Esophagus muscularis mucosa (tissue), 4 donors: ENCODE data around the gene ACTMAP. TPM values are rescaled to one million over a fixed set of nuclear protein-coding genes. Genes with fewer than 3 reads are reported as not detected.

Experiments used
- DNase-seq: peaks from one replicate; pipeline ENCODE4 v3.0.0-alpha.2; 2017; ENCODE audit errors: extremely low spot score
- H3K27ac ChIP-seq, 4 donors: fragments of 200-600 bp; sonication (generic); replicated peaks in 1 of 4; 1 replicate in 3 of 4; 2 replicates in 1 of 4; pipeline ENCODE4 v1.5.1; 2016 to 2019; ENCODE audit warnings: mild to moderate bottlenecking in 1 of 4
- H3K27me3 ChIP-seq, 4 donors: fragments of 200-600 bp; sonication (generic); one replicate each; pipeline versions ENCODE4 v1.5.1 to v1.6.0; 2016 to 2019
- H3K36me3 ChIP-seq, 4 donors: fragments of 200-600 bp; sonication (generic); one replicate each; pipeline ENCODE4 v1.5.1; 2016 to 2019
- H3K4me1 ChIP-seq, 4 donors: fragments of 200-600 bp; sonication (generic); one replicate each; pipeline ENCODE4 v1.5.1; 2016 to 2019
- H3K4me3 ChIP-seq, 4 donors: fragments of 200-600 bp; sonication (generic); 1 replicate in 2 of 4; 2 replicates in 2 of 4; pipeline ENCODE4 v1.5.1; 2016 to 2019; ENCODE audit warnings: mild to moderate bottlenecking in 4 of 4, moderate library complexity in 1 of 4
- H3K9me3 ChIP-seq, 4 donors: fragments of 200-600 bp; sonication (generic); 1 replicate in 3 of 4; 2 replicates in 1 of 4; pipeline ENCODE4 v1.5.1; 2016 to 2019
- EP300 ChIP-seq: sonication (generic); formaldehyde crosslinking; IDR thresholded peaks from one replicate; pipeline ENCODE4 v1.6.1; 2017; ENCODE audit warnings: antibody characterized with exemption
- POLR2A ChIP-seq: fragments of 450-650 bp; IDR thresholded peaks from one replicate; pipeline ENCODE4 v1.6.1; 2017; ENCODE audit warnings: antibody characterized with exemption, moderate library complexity, mild to moderate bottlenecking, low read depth
- POLR2AphosphoS5 ChIP-seq, 2 donors: sonication (generic); formaldehyde crosslinking; IDR thresholded peaks; one replicate each; pipeline ENCODE4 v1.6.1; 2017; ENCODE audit warnings: antibody characterized with exemption in 2 of 2
- WGBS: methylation state at CpG from one replicate; pipeline ENCODE4 v1.1.5; 2018; 5-methylcytosine and 5-hydroxymethylcytosine counted together
- intact Hi-C: fragments of 100-400 bp; cut with DNase I; formaldehyde crosslinking; loops from one replicate; pipeline ENCODE4 v1.15.1; 2023
- small RNA-seq, 3 donors: library from RNA; depleted of rRNA; stranded (forward); fragments of <200 nt; gene quantifications; one replicate each; pipeline ENCODE3, GENCODE V24; 2016
- total RNA-seq, 4 donors: library from RNA; depleted of rRNA; stranded (reverse); fragments of >200 nt; gene quantifications; one replicate each; pipeline versions ENCODE4 v1.1.0 to v1.2.1, GENCODE V29; 2016
- TF ChIP-seq, protein P1 (sequence below), 3 experiments: fragments of 200-600 bp in 2 of 3; fragments of 450-650 bp in 1 of 3; sonication (generic) in 2 of 3; IDR thresholded peaks; one replicate each; pipeline ENCODE4 v1.5.1; 2017 to 2019; ENCODE audit warnings: antibody characterized with exemption in 3 of 3, mild to moderate bottlenecking in 2 of 3, moderate library complexity in 1 of 3

Gene ACTMAP
- total RNA-seq, 4 donors from 2014 or later: 1.7 to 4.6 (median 3.7) TPM

GRCh38 chr19:40693150-40693788 lies 57.0 kb downstream of the ACTMAP start:
- WGBS: 87% methylated on average over 9 of the region's 11 CpGs
- no peak for DNase-seq
- Histone ChIP-seq H3K27ac (peak overlapping the region in 1 of 4 donors; percentile 94), H3K4me1 (peaks cover 15 to 36% (median 35%) of the 10 kb centered on the region in 4 donors), H3K9me3 (no peaks in the 10 kb centered on the region), H3K27me3 (peaks cover 0 to 3% (median 0%) of the 10 kb centered on the region in 4 donors), H3K36me3 (peaks cover 14 to 62% (median 51%) of the 10 kb centered on the region in 4 donors), H3K4me3 (no peak overlapping the region)
- no peak for TF ChIP-seq POLR2AphosphoS5 (IDR thresholded peaks at IDR 0.05)
- TF ChIP-seq, protein P1, sequence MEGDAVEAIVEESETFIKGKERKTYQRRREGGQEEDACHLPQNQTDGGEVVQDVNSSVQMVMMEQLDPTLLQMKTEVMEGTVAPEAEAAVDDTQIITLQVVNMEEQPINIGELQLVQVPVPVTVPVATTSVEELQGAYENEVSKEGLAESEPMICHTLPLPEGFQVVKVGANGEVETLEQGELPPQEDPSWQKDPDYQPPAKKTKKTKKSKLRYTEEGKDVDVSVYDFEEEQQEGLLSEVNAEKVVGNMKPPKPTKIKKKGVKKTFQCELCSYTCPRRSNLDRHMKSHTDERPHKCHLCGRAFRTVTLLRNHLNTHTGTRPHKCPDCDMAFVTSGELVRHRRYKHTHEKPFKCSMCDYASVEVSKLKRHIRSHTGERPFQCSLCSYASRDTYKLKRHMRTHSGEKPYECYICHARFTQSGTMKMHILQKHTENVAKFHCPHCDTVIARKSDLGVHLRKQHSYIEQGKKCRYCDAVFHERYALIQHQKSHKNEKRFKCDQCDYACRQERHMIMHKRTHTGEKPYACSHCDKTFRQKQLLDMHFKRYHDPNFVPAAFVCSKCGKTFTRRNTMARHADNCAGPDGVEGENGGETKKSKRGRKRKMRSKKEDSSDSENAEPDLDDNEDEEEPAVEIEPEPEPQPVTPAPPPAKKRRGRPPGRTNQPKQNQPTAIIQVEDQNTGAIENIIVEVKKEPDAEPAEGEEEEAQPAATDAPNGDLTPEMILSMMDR (IDR thresholded peaks at IDR 0.05): no peak
- no peak for TF ChIP-seq POLR2A
- TF ChIP-seq EP300: no peak
- intact Hi-C loops: no loop called here

GRCh38 chr19:40692212-40692551 lies 58.1 kb downstream of the ACTMAP start:
- TF ChIP-seq POLR2A: no peak
- TF ChIP-seq, protein P1 (IDR thresholded peaks at IDR 0.05): no peak
- Histone ChIP-seq H3K27me3 (peaks cover 0 to 3% (median 0%) of the 10 kb centered on the region in 4 donors), H3K4me1 (peaks cover 15 to 47% (median 45%) of the 10 kb centered on the region in 4 donors), H3K36me3 (peaks cover 14 to 54% (median 48%) of the 10 kb centered on the region in 4 donors), H3K9me3 (no peaks in the 10 kb centered on the region), H3K27ac (peak overlapping the region; percentile 87 to 94 (median 90)), H3K4me3 (no peak overlapping the region)
- DNase-seq: no peak
- intact Hi-C loops: no loop called here
- 62% methylated on average over 3 of the region's 14 CpGs for WGBS

GRCh38 chr19:40691421-40692211 lies 58.7 kb downstream of the ACTMAP start:
- H3K9me3 ChIP-seq: no peaks in the 10 kb centered on the region
- no peak for TF ChIP-seq EP300
- no peak for TF ChIP-seq POLR2AphosphoS5 (IDR thresholded peaks at IDR 0.05)
- TF ChIP-seq, protein P1 (IDR thresholded peaks at IDR 0.05): no peak
- TF ChIP-seq POLR2A: no peak
- H3K27ac ChIP-seq: peak overlapping the region; percentile 87 to 94 (median 90)
- WGBS: 84% methylated on average over 12 of the region's 24 CpGs
- intact Hi-C loops: no loop called here
- peaks cover 0 to 3% (median 0%) of the 10 kb centered on the region in 4 donors for H3K27me3 ChIP-seq
- H3K36me3 ChIP-seq: peaks cover 8 to 54% (median 48%) of the 10 kb centered on the region in 4 donors
- no peak for DNase-seq
- peaks cover 15 to 53% (median 49%) of the 10 kb centered on the region in 4 donors for H3K4me1 ChIP-seq
- peak overlapping the region; percentile 74 to 94 (median 88) for H3K4me3 ChIP-seq

Small RNA genes lying within 50 kb of the gene (small RNA-seq; reads per million reads assigned to genes)
- gene RNU6-195P: 0 reads per million in 3 donors

Other genes with a start within 250 kb of the ACTMAP start
- 10 to 100 TPM; 39.5 to 82.7 (median 52.7) TPM for gene SHKBP1, start 173.6 kb downstream of the ACTMAP start, total RNA-seq
- gene LTBP4, start 149.1 kb downstream of the ACTMAP start, total RNA-seq: 100 to 1,000 TPM; 358 to 430 (median 397) TPM
- 10 to 100 TPM; 28.2 to 51.7 (median 41.5) TPM for gene NUMBL, start 59.8 kb downstream of the ACTMAP start, total RNA-seq
- 10 to 100 TPM; 34.5 to 57.7 (median 45.3) TPM for gene COQ8B, start 33.6 kb downstream of the ACTMAP start, total RNA-seq
- 100 to 1,000 TPM in 1 of 4 donors, 10 to 100 TPM in 3; 28.7 to 123 (median 33.3) TPM for gene ITPKC, start 33.4 kb downstream of the ACTMAP start, total RNA-seq
- gene SNRPA, start 726 bp upstream of the ACTMAP start, total RNA-seq: 10 to 100 TPM; 47.3 to 69.1 (median 57.6) TPM
- 1 to 10 TPM; 2.1 to 4.1 (median 2.7) TPM for gene MIA, start 25.0 kb upstream of the ACTMAP start, total RNA-seq
- gene RAB4B, start 27.8 kb upstream of the ACTMAP start, total RNA-seq: 10 to 100 TPM; 22.9 to 26.6 (median 23.2) TPM
- 100 to 1,000 TPM in 2 of 4 donors, 10 to 100 TPM in 2; 93.1 to 131 (median 101) TPM for gene EGLN2, start 48.7 kb upstream of the ACTMAP start, total RNA-seq
- not detected for gene CYP2A6, start 100.0 kb upstream of the ACTMAP start, total RNA-seq
- gene CYP2A7, start 131.8 kb upstream of the ACTMAP start, total RNA-seq: not detected
- gene CYP2B6, start 240.8 kb upstream of the ACTMAP start, total RNA-seq: not detected